KBM-7 (cell line): ENCODE data around the gene NDUFB7.

Source experiments
- DNase-seq: peaks from one replicate; pipeline ENCODE4 v3.0.0-alpha.2; 2015
- in situ Hi-C: fragments of 300-500 bp; cut with MboI; formaldehyde crosslinking; loops from 2 replicates; pipeline ENCODE4 v1.14.3; 2020; ENCODE audit warnings: low sequenced_read_pairs, low pct_unique_long_range_greater_than_20kb, mixed read lengths

The NDUFB7 gene

DNA sequence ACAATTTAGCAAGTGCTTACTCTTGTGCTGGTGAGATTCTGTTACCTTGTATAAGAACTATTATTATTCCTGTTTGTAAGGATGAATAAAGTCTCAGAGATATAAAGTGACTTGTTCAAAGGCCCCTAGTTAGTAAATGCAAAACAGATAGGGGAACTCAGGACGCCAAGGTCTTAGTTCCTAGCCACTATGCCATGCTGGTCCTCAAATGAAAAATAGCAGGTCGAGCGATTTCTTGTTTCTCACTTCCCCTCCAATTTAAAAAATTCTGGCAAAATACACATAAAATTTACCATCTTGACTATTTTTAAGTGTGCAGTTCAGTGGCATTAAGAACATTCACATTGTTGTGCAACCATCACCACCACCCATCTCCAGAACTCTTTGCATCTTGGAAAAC, 41.4 kb downstream of the NDUFB7 start:
- no peak for DNase-seq
- in situ Hi-C loops, result no loop called here

DNA sequence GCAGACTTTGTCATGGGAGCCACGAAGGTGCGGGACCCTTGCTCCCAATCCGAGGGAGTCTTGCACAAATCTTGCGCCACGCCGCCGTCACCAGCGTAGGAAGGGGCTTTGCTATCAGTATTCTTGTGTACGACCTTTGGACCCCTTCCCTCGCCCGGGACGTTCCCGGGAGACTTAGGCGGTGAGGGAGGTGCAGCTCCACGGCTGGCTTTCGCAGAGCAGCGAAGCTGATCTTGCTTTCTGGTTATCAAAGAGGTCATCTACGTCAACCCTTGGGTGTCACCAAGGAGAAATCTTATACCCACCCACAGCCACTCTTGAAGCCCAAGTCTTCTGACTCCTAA, 41.9 kb downstream of the NDUFB7 start:
- DNase-seq, result no peak
- in situ Hi-C loops, result no loop called here

DNA sequence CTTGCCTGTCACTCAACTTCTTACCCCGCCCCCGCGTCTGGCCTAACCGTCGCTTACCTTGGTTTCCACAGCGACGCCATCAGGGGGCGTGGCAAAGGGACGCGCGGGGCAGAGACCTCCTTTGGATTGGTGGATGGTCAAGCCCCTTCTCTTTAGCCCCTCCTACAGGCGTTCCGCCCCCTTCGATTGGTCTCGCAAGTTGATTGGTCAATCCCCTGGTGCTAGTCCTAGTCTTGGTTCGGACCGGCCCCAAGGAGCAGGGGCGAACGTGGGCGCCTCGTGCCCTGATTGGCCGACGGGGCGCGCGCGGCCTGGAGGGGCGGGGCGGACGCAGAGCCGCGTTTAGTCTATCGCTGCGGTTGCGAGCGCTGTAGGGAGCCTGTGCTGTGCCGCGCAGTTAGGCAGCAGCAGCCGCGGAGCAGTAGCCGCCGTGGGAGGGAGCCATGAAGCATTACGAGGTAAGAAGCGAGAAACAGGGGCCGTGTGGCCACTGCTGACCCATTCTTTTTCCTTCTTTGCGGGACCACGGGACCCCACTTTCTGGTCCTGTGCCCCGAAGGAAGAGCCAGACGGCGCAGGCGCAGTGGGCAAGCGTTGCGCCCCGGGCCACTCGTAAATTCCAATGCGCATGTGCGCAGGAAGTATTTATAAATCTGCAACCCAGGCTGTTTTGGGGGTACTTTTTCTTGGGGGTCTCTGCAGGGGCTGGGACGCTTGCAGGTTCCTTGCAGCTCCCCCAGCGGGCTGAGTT, 42.4 kb downstream of the NDUFB7 start, which contains the start of gene TECR:
Gene TECR, plus strand, starts transcription at position 341 of the 751 bp plus-strand sequence. Its CDS starts 103 bp downstream, at position 444.
- DNase-seq, result peak; percentile 100
- in situ Hi-C loops, result no loop called here

DNA sequence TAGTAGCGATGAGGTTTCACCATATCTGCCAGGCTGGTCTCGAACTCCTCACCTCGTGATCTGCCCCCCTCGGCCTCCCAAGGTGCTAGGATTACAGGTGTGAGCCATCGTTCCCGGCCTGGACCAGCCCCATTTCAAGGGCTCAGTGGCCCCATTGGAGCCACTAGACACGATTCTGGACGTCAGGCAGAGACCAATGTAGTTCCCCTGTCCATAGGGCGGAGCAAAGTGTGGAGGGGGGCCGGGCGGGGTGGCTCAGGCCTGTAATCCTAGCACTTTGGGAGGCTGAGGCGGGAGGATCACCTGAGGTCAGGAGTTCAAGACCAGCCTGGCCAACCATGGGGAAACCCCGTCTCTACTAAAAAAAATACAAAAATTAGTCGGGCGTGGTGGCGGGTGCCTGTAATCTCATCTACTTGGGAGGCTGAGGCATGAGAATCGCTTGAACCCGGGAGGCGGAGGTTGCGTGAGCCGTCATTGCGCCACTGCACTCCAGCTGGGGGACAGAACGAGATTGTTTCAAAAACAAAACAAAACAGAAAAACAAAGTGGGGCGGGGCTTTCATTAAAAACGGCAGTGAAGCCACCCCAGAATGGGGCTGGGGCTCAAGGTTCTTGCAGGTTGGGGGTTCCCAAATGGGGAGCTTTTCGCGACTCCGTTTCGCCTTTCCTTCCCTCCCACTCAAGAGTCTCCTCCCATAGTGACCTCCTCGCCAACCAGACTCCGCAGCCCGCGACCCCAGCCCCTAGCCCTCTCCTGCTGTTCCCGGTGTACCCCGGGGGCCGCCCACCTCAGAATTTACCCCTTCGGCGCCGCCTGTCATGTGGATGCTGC, 43.2 kb downstream of the NDUFB7 start:
- no peak for DNase-seq
- in situ Hi-C loops, result no loop called here

DNA sequence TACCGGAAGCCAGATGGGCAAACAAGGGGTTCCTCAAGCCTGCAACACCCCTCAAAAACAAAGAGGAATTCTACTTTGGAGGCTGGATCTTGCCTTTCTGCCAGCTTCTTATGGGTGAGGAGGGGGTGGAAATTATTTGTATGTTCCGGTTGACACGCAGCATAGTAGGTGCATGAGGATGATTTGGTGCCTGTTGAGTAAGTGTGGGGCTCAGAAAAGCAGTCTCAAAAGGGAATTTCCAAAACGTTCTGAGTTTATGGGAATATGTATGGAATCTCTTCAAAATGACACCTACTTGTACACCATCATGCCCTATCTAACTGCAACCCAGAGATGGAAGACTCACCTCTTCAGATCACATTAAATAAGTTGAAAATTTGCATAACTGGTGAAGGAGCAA, 45.4 kb downstream of the NDUFB7 start:
- in situ Hi-C loops, result no loop called here
- no peak for DNase-seq

DNA sequence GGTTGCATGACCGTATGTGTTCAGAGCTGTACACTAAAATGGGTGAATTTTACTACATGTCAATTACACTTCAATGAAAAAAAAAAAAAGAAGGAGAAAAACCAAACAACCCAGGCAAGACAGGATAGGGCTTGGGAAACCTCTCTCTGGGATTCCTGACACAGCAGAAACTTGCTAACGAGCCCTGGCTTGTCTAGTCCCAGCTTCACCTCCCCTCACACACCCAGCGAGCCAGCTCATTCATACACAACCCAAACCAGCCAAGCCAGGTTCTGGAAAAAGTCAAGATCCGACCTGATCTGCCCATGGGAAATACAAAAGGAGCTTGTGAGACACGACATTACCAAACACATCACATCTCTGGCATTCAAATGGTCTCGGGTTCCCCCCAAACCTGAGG, 46.1 kb downstream of the NDUFB7 start:
- in situ Hi-C loops, result no loop called here
- no peak for DNase-seq

DNA sequence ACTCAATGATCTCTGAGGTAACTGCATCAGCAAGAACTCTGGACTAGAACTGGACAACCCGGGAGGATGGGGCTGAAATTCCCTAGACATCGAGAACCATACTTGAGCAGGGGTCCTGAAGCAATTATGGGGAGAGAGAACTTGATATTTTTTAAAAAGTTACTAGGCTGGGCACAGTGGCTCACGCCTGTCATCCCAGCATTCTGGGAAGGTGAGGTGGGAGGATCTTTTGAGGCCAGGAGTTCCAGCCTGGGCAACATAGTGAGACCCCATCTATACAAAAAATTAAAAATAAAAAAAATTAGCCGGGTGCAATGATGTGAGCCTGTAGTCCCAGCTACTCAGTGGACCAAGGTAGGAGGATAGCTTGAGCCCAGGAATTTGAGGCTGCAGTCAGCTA, 51.3 kb downstream of the NDUFB7 start:
- DNase-seq, result no peak
- in situ Hi-C loops, result no loop called here

DNA sequence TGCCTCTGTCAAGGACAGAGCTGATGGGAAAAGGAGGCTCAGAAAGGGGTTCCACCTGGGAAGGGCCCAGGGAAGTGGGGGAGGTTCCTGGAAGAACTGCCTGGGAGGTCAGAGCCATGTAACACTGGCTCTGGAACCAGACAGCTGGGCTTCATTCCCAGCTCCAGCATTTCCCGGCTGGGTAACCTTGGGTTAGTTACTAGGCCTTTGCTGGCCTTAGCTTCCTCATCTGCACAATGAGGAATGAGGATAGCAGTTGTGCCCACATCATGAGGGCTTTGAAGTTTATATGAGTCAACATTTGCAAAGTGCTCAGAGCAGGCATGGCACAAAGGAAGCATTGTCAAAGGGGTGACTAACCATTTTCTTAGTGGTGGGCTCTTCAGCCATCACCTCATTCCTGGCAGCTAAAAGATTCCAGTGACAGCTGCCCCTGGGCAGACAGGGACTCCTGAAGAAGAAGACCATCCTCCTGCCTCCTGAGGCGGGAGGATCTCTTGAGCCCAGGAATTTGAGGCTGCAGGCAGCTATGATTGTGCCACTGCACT, 51.9 kb downstream of the NDUFB7 start:
- no peak for DNase-seq
- in situ Hi-C loops, result no loop called here

DNA sequence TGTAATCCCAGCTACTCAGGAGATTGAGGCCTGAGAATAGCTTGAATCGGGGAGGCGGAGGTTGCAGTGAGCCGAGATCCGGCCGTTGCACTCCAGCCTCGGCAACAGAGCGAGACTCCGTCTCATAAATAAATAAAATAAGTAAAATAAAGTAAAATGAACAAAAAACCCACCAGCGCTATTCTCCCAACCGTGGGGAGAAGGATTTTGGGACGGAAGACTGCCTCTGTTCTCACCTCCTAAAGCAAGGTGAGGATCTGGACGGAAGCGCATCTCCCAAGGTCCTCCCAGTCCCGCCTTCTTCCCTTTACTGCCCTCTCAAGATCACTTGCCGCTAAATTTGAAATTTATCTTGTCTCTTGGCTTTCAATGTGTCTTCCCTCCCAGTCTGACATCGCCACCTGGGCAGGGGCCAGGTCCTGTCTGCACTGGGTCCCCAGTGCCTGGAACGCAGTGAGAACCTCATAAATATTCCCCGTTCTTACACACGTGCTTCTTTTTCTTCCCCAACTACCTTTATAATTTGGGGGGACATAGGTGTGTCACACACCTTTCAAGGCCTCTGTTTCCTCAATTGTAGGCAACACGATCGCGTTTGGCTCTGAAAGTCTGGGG, 52.5 kb downstream of the NDUFB7 start:
- no peak for DNase-seq
- in situ Hi-C loops, result no loop called here

DNA sequence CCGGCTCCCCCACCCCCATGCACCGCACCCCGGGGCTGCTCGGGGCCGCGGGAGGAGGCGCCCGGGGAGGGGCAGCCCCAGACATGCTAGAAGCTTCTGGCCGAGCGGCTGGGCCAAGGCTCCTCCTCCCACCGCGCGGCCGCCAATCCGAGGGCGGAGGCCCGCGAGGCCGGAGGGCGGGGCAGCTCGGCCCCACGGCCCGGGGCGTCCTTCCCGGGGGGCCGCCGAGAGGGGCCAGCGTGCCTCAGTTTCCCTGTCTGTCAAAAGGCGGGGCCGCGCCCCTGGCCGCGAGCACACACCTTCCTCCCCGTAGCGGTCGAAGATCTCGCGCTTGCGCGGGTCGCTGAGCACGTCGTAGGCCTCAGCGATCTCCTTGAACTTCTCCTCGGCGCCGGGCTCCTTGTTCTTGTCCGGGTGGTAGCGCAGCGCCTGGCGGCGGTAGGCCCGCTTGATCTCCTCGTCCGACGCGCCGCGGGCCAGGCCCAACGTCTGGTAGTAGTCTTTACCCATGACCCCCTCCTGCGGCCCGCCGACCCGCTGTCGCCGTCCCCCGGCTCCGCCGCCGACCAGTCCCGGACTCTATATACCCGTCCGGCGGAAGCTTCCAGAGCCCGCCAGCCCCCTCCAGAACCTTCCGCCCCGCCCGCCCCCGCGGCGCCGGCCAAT, 53.9 kb downstream of the NDUFB7 start, which contains the start of gene DNAJB1:
Gene DNAJB1, minus strand, starts transcription at position 558 of the 666 bp plus-strand sequence. Its CDS starts 48 bp downstream, at position 510.
- in situ Hi-C loops, result no loop called here

DNA sequence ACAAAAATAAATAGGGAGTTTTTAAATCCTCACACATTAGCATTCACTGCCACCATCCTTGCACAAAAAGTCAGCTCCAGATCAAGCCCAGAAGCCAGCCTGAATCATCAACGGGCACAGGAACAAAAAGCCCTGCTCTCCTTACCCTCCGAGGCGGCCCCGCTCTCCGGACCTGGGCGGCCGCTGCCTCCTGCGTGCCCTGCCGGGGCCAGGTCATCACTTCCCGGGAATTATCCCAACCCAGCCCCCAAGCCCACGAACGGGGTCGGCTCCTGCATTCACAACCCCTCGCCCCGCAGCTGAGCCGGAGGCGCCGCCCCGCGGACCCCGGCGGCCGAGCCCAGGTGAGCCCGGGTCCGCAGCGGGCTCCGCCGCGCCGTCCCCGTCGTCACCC, 54.4 kb downstream of the NDUFB7 start:
- in situ Hi-C loops, result no loop called here
- no peak for DNase-seq

More for the DNA sequence above, 53.9 kb downstream of the NDUFB7 start, which contains the start of gene DNAJB1:
- DNase-seq, result no peak

DNA sequence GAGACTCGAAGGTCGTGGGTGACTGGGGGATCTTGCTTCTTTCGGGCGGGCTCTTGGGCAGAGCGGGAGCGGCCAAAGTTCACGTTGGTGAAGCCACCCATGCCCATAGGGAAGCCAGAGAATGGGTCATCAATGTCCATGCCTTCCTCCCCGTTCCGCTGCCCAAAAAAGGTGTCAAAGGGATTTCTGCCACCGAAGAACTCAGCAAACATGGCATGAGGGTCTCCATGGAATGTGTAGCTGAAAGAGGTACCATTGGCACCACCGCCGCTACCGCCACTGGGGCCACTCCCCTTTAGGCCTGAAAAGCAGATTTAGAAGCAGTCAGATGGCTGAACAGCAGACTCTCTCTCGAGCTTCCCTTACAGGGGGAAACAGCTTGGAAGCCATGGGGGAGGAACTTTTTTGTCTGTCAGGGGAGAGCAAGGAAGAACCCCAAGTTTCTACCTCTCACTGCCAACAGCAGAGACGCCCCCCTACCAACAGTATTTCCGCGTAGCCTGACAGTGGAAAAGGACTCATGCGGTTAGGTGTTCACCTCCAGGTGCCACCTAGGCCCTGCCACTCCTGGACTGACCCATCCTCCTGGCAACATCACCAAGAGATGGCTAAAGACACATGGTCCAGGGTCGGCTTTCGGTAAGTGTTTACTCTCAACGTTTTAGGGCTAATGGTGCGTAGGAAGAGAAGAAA, 55.0 kb downstream of the NDUFB7 start:
- in situ Hi-C loops, result no loop called here
- DNase-seq, result no peak
